ENCODE results near the gene PANK1.

GRCh38 chr10:89664203-89664602 is 19.2 kb upstream of the PANK1 start:
- TF ChIP-seq SIX5 (IDR thresholded peaks at IDR 0.05; ENCODE audit: low read depth, low read length) (no peak), JUND (IDR thresholded peaks at IDR 0.05; ENCODE audit: low read length) (no peak), POLR2A (IDR thresholded peaks at IDR 0.05; ENCODE audit: control extremely low read depth in 1 of 2, low read depth in 2 of 2, low read length in 2 of 2) (no peak)

Data from H1 (cell line).